AG04450 (cell line): ENCODE data around the gene REC8. TPM values are rescaled to one million over a fixed set of nuclear protein-coding genes. Genes with fewer than 3 reads are reported as not detected.

ENCODE experiments used
- CTCF ChIA-PET: fragments of 300-600, 350-600 bp; formaldehyde crosslinking; extraction: SDS; loops from one replicate; lab custom pipeline; 2022; ENCODE audit warnings: antibody characterized with exemption, inconsistent platforms; lab: Charles Lee
- POLR2A ChIA-PET: fragments of 350-600 bp; formaldehyde crosslinking; extraction: SDS; loops from one replicate; lab custom pipeline; 2021; ENCODE audit warnings: antibody characterized with exemption, inconsistent platforms; lab: Yijun Ruan, JAX
- DNase-seq: peaks from one replicate; pipeline ENCODE4 v3.0.0-alpha.2; 2011; ENCODE audit warnings: low read depth, low spot score
- H3K27ac ChIP-seq: one replicate; pipeline ENCODE4 v1.5.1; 2012; ENCODE audit warnings: low read depth, low read length, control low read depth
- H3K27me3 ChIP-seq: one replicate; pipeline ENCODE4 v1.6.0; 2012; ENCODE audit warnings: low read length; ENCODE audit not compliant: control insufficient read depth, insufficient read depth
- H3K4me3 ChIP-seq: 2 replicates; pipeline ENCODE4 v1.5.1; 2011; ENCODE audit warnings: mild to moderate bottlenecking, low read depth, low read length, control low read depth
- H3K9me3 ChIP-seq: 2 replicates; pipeline ENCODE4 v1.5.1; 2012; ENCODE audit warnings: low read length; ENCODE audit not compliant: control insufficient read depth, insufficient read depth
- CTCF ChIP-seq: IDR thresholded peaks from 2 replicates; pipeline ENCODE4 v1.5.1; 2011; ENCODE audit warnings: low read depth, low read length, control low read depth, inconsistent platforms
- polyA plus RNA-seq: library from polyadenylated mRNA; depleted of rRNA; stranded (reverse); fragments of >200 nt; gene quantifications from 2 replicates; pipeline ENCODE4 v1.2.3, GENCODE V29; 2011

Gene REC8
- polyA plus RNA-seq, 1 experiment = 1.5 TPM

GRCh38 chr14:24177891-24178290 is 6.0 kb downstream of the REC8 start:
- no peak overlapping the region for H3K4me3 ChIP-seq
- H3K27me3 ChIP-seq = no peaks in the 10 kb centered on the region
- DNase-seq = no peak
- TF ChIP-seq CTCF = no peak
- ChIA-PET CTCF (no interaction called here), POLR2A (interaction anchor here (0.7 to 1.1 kb wide), 2 partner anchors 17 to 37 kb away, joined by 3 read pairs; partner anchors contain the start of genes EMC9 and IRF9)
- H3K27ac ChIP-seq = no peak overlapping the region
- H3K9me3 ChIP-seq = no peaks in the 10 kb centered on the region

GRCh38 chr14:24178399-24179178 is 6.7 kb downstream of the REC8 start:
- H3K27ac ChIP-seq = no peak overlapping the region
- CTCF ChIA-PET = no interaction called here
- POLR2A ChIA-PET = no interaction called here
- H3K27me3 ChIP-seq = no peaks in the 10 kb centered on the region
- TF ChIP-seq CTCF = no peak
- no peaks in the 10 kb centered on the region for H3K9me3 ChIP-seq
- no peak overlapping the region for H3K4me3 ChIP-seq
- DNase-seq = no peak

- no peaks in the 10 kb centered on the region for H3K9me3 ChIP-seq
- POLR2A ChIA-PET = interaction anchor here (0.6 to 1.4 kb wide), 4 partner anchors 9 to 191 kb away, joined by 3 to 4 read pairs (median 4); partner anchors contain the start of genes CHMP4A, DHRS4L2 and IPO4
- no peak overlapping the region for H3K4me3 ChIP-seq
- H3K27me3 ChIP-seq = no peaks in the 10 kb centered on the region
- no peak for TF ChIP-seq CTCF
- DNase-seq = no peak
- CTCF ChIA-PET = interaction anchor here (0.9 to 2.0 kb wide), 2 partner anchors 18 to 155 kb away, joined by 3 to 6 read pairs; partner anchors contain the start of gene IRF9
- H3K27ac ChIP-seq = peak overlapping the region; percentile 61
Measured at GRCh38 chr14:24179294-24179960, 7.5 kb downstream of the REC8 start.

- peak overlapping the region; percentile 61 for H3K27ac ChIP-seq
Measured at GRCh38 chr14:24179961-24180796, 8.3 kb downstream of the REC8 start.

More at GRCh38 chr14:24179961-24180796, 8.3 kb downstream of the REC8 start:
- H3K9me3 ChIP-seq = no peaks in the 10 kb centered on the region
- no peak for TF ChIP-seq CTCF
- DNase-seq = peak; percentile 27
- ChIA-PET POLR2A (interaction anchor here (0.6 to 1.4 kb wide), 5 partner anchors 8 to 191 kb away, joined by 3 to 4 read pairs (median 3); partner anchors contain the start of genes CHMP4A, DHRS4L2 and IPO4), CTCF (interaction anchor here (0.9 to 2.0 kb wide), 2 partner anchors 19 to 154 kb away, joined by 3 to 6 read pairs; partner anchors contain the start of gene IRF9)
- no peak overlapping the region for H3K4me3 ChIP-seq
- H3K27me3 ChIP-seq = no peaks in the 10 kb centered on the region
